PC-3 (cell line): ENCODE data around the gene ATP5F1E.

Experiments
- CTCF ChIP-seq: fragments of 300-600 bp; sonication (generic); conservative IDR thresholded peaks from 2 replicates; pipeline ENCODE4 v1.5.1; 2017; ENCODE audit warnings: antibody characterized with exemption, low read depth, mild to moderate bottlenecking, low read length
- EZH2 ChIP-seq: fragments of 300-600 bp; sonication (generic); IDR thresholded peaks from one replicate; pipeline ENCODE4 v1.6.1; 2017; ENCODE audit warnings: antibody characterized with exemption, mild to moderate bottlenecking, low read length; ENCODE audit not compliant: unreplicated experiment

- TF ChIP-seq CTCF: no peak
- no peak for TF ChIP-seq EZH2
These were observed 40.4 kb downstream of the ATP5F1E start for GRCh38 chr20:58991715-58992114.
